Measurements from ENCODE around the gene ANO4.

ANO4 gene

DNA sequence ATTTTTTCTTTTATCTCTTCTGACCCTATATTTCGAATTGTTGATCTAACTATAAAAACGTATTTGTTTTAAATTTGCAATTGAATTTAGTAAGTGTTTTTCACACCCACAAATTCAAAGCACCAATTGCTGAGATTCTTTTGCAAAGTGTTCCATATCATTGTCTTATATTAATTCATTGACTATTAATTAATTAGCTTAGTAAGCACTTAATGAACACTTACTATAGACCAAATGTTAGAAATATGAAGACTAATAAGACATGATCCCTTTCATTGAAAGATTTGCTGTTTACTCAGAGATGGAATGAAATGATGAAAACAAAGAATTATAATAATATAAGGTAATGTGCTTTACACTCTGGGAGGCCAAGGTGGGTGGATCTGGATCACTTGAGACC, 14.2 kb downstream of the ANO4 start:
- DNase-seq (ENCODE audit: low read depth) = no peak

- no peak for DNase-seq (ENCODE audit: low read depth)
Measured at GRCh38 chr12:100820314-100820713, 25.7 kb downstream of the ANO4 start.

DNA sequence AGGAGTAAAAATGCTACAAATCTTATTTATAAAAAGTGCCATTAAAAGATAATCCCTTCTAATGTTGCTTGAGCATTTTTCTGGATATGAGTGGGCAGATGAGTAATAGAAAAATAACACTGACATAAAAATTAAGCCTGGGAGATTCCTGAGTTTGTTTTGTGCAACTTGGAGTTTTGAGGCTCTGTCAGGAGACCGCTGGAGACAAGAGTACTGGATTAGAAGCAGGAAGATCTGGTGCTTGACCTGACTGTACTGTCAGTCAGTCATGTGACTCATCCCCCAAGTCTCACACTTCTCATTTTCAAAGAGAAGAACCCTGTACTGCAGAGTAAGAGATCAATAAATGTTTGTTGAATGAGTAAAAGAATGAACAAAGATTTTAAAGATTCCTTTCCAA, 29.4 kb downstream of the ANO4 start:
- DNase-seq (ENCODE audit: low read depth) = no peak

DNA sequence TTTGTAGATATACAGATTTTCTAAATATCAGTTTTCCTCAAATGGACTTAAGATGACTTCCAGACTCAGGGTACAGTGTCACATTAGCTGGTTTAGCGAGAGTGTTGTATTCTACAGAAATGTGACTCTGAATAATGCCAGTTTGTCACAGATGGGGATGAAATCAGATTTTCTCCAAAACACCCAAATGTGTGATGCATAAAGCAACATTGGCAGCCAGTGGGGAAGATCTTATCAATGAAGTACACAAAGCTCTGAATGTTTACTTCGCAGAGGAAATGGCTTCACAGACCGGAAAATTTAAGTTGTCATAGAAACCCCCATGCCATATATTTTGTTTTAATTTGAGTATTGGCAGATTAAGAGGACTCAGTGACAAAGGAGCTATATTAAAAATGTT, 29.9 kb downstream of the ANO4 start:
- DNase-seq (ENCODE audit: low read depth) = no peak

- DNase-seq (ENCODE audit: low read depth) = no peak
Measured at GRCh38 chr12:100826323-100826722, 31.7 kb downstream of the ANO4 start.

GRCh38 chr12:100827901-100828520, 33.4 kb downstream of the ANO4 start:
- no peak for DNase-seq (ENCODE audit: low read depth)

DNA sequence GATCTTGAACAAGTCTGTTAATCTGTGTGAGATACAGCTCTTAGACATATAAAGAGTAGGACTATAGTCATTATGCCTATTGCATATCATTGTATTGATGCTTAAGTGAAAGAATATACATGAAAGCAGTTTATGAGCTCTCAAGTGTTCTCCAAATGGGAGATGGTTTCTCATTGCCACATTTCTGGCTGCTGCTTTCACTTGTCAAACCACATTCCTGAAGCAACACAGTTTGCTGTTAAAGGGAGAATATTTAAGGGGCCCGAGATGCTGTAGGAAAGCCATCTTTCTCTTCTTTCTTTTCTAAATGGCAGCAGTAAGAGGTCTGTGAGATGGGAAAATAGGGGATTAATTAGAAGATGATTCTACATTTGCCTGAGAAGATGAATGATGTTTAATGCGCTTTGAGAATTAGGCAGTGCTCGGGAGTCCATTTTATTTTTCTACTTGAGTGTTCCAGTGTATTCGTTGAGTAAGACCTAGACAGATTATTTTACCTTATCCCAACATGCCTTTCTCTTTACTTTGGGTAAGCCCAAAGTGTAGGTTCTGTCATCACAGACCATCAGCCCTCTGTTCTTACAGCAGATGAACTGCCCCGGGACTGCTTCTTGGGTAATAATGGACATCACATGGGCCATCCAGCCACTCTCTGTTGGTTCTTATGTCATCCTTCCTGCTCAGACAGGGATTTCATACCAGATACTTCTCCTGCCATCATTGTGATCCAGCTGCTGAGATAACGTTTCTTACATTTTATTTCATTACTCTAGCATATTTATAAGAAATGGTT, 35.6 kb downstream of the ANO4 start:
- no peak for DNase-seq (ENCODE audit: low read depth)

- DNase-seq (ENCODE audit: low read depth) = no peak
Measured at GRCh38 chr12:100833282-100833681, 38.7 kb downstream of the ANO4 start.

DNA sequence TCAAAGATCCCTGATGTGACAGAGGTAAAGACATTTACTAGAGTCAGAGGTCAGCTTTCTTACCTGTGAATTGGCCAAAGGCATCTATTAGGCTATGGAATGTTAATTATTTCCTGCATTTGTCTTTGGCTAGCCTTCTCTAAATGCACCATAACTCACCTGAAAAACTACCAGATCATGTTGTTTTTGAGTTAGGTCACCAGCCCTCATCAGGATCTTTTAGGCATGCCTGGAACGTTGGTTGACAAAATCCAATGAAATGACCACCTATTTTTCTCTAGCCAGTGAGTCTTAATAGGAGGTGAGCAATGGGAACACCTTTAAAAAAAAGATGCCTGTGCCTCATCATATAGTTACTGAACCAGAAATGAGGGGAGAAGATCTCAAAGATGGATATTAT, 46.2 kb downstream of the ANO4 start:
- DNase-seq (ENCODE audit: low read depth) = no peak

- no peak for DNase-seq (ENCODE audit: low read depth)
Measured at GRCh38 chr12:100842156-100842555, 47.6 kb downstream of the ANO4 start.

DNA sequence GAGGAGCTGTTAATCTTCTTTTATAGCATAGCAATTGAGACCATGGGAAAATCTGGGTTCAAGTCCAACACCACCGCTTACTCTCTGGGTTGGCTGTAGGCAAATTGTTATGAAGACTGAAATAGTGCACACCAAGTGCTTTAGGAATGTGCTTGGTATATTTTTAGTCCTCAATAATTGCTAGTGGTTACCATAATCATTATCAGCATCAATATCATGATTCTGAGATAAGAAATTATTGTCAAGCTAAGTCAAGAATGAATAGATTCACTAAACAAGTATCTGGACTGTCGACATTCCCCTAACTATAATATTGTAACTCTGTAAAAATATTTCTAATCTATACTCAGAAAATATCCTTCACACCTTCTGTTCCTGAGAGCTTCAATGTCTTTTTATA, 48.5 kb downstream of the ANO4 start:
- no peak for DNase-seq (ENCODE audit: low read depth)

DNA sequence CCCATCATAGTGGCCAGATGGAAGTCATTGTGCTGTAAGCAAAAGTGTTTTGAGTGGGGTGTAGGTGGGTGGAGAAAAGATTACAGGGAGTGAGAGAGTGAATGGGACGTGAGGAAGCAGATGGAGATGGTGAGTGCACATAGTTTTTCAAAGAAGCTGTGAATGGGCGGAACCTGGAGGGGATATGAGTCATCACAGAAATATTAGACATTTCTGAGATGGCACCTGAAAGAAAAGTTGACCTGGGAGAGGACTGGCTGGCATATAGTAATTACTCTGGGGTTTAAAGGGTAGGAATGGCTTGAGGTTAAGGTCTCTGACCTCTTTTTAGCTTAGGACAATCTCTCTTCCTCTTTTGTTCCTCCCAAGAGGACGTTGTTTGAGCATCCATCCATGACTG, 50.5 kb downstream of the ANO4 start:
- DNase-seq (ENCODE audit: low read depth) = no peak

DNA sequence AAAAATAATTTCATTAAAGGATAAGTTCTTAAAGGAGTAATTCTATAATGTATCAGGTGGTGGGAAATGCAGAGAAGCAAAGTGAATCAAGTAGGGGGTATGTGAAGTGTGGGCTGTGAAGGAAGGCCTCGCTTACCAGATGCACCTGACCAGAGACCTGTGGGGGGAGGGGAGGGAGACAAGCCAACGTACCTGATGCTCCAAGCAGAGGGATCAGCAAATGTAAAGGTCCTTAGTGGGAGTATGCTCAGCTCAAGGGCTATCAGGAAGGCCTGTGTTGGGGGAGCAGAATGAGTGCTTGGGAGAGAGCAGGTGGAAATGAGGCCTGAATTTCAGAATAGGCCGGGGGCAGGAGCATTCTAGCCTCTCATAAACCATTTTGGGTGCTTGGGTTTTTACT, 57.1 kb downstream of the ANO4 start:
- DNase-seq (ENCODE audit: low read depth) = no peak

- DNase-seq (ENCODE audit: low read depth) = no peak
Measured at GRCh38 chr12:100857418-100857817, 62.8 kb downstream of the ANO4 start.

- DNase-seq (ENCODE audit: low read depth) = no peak
Measured at GRCh38 chr12:100857971-100858370, 63.4 kb downstream of the ANO4 start.

GRCh38 chr12:100858656-100859055, 64.1 kb downstream of the ANO4 start:
- no peak for DNase-seq (ENCODE audit: low read depth)

GRCh38 chr12:100859063-100859627, 64.6 kb downstream of the ANO4 start:
- no peak for DNase-seq (ENCODE audit: low read depth)

DNA sequence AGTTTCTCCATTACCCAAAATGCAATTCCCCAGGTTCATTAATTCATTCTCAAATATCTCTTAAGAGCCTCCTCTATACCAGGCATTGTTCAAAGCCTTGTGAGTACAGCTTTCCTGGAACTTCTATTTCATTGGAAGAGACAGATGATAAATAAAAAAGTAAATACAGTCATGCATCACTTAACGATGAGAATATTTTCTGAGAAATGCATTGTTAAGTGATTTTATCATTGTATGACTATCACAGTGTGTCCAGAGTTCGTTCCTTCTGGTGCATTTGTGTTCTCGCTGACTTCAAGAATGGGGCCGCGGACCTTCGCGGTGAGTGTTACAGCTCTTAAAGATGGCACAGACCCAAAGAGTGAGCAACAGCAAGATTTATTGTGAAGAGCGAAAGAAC, 66.0 kb downstream of the ANO4 start:
- DNase-seq (ENCODE audit: low read depth) = no peak

GRCh38 chr12:100862676-100863075, 68.1 kb downstream of the ANO4 start:
- no peak for DNase-seq (ENCODE audit: low read depth)

- DNase-seq (ENCODE audit: low read depth) = no peak
Measured at GRCh38 chr12:100864366-100864765, 69.8 kb downstream of the ANO4 start.

DNA sequence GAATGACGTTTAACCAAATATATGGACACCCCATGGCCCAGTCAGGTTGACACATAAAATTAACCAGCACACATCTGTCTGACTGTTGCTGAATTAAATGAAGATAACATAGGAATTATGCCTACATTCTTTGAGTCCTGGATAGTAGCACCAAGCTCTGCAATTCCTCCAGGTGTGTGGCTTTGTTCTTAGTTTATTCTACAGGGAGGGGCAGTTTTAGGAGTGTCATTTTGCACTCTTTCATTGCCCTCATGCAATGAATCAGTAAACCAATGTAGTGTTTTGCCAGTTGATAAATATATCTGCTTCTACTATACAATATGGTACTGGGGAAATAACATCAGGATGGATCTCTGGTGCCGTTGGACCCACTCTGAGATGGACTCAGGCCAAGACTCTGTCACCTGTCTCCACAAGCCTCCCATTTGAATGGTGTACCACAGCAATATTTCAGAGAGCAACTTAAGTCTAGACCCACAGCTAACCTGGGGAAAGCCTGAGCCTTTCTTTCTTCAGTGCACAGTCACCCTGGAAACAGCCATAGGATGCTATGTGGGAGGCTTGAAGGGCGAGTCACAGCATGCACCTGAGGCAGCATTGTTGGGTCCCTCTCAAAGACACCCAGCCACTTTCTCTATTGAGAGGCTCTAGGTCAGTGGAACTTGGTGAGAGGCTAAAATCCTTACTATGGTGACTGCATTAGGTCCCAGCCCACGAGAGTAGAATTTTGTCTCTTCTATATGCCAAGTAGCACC, 73.2 kb downstream of the ANO4 start:
- no peak for DNase-seq (ENCODE audit: low read depth)

DNA sequence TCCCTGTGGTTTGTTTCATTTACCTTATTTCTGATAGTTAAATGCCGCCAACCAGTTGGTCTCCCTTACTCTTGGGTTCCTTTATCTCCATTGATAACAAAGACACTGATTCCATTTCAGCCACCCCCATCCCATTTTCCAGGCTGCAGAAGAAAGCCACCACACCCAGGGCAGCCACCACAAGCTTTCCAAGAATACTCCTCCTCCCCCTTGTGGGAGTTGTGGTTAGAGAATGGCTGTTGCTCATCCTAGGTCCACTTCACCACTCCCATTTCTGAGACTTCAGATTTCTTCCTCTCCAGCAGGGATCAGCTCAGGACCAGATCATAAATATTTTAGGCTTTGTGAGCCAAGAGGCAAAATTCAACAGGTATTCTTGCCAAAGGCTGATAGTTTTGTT, 73.9 kb downstream of the ANO4 start:
- DNase-seq (ENCODE audit: low read depth) = no peak

DNA sequence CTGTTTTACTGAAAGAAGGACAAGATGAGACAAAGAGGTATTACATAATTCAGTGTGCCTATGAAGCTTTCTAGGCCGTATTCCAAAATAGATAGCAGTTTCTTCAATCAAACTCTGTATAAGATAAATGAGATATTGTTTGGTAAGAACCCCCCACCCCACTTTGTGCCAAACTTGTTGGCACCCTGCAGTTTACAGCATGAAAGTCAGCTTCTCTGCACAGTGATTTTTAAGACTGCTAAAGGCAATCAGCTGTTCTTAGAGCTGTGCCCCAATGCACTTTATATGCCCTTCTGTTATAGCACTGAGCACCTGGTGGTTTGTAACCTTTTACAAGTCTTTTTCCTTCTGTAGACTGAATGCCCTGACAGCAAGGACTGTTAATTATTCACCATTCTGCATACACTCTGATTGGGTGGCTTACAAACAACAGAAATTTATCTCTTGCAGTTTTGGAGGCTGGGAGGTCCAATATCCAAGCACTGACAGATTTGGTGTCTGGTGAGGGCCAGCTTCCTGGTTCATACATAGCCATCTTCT, 76.7 kb downstream of the ANO4 start:
- no peak for DNase-seq (ENCODE audit: low read depth)

Measured in activated T-helper 1 cell treated with Interleukin-2 at 50 U/mL for 16 hours (primary cell).